ENCODE results near the gene SCN1A.
"Not testable (repeated sequence)": the region's sequence is repeated elsewhere in the genome, so short reads cannot be mapped to it uniquely, and the experiment has no call there.

The SCN1A gene

DNA sequence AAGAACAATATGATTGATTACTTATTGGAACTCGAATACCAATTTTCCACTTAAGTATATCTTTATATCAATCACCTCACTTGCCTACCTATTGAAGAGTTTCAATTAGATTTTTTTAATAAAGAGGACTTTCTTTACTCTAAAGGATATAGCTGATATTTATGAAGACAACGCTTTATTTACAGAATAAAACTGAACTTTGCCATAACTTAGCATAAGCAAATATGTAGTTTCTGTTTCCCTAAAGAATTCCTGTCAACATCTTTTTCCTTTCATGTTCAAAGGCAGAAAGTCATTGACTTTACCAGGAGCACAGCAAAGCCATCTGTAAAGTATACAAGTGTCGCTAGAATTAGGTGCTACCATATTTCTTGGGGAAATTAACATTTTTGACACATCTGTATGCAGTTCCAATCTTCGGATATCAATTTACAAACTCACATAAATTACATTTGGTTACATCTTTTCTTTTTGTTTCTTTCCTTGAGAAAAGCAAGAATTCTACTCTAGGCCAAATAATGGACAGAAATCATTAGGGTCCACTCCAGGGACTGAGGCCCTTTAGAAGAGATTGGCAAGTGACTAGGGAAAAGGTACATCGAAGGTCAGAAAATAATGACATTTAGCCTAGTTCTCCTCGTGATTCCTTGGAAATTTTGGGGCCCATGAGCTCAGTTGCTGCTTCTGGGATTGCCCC lies 7.5 kb upstream of the SCN1A start:
- no peak for DNase-seq (ENCODE audit: low spot score)

DNA sequence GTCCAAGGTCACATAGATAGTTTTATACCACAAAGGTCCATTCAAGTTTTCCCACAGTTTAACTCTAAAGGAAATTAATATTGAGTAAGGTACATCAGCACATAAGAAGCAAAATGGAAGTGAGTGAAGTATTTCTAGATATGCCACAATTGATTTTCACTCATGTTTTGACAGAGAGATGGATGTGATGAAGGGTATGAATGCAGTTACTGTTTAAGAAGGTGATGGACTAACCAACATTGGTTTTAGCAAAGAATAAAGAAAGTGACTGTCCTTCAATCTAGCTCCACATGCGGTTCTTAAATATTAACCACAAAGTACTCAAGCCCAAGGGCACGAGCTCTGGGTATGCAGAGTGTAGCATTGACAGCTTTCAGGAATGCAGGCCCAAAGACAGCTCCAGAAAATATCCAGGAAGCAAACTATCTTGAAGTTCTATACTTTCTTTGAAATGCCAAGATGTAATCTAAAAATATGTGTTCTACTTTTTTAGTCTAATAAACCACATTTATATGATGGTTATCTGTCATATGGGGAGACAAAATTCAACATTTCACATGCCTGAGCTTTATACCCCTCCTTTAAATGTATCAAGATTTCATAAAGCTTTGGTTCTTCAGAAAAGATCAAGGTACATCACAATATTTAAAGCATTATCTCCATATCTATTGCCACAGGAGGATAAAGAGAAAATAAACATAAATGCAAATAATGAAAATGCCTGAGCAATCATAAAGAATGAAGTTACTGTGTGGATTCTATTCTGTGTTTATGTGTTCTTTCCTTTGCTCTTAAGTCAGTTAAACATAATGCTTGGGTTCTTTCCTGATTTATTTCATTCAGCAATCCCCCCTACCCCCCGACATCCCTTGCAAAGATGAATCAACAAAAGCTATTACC lies 6.7 kb upstream of the SCN1A start:
- no peak for DNase-seq (ENCODE audit: low spot score)

DNA sequence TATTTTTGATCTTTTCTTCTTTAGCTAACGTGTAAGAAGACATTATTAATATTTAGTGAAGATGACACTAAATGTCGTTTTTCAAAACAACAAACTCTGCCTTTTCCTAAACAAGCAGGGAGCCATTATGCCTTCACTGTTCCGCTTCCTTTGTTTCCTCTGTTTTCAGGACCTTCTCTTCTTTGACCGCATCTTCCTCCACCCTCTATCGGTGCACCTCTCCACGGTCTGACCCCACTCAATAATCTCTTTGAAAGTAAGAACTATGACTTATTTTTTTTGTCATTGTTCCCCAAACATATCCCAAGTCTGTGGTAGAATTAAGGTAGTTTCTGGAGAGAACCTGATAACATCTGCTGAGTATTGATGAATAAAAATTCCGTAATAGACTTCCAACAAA lies 5.8 kb upstream of the SCN1A start:
- no peak for DNase-seq (ENCODE audit: low spot score)

DNA sequence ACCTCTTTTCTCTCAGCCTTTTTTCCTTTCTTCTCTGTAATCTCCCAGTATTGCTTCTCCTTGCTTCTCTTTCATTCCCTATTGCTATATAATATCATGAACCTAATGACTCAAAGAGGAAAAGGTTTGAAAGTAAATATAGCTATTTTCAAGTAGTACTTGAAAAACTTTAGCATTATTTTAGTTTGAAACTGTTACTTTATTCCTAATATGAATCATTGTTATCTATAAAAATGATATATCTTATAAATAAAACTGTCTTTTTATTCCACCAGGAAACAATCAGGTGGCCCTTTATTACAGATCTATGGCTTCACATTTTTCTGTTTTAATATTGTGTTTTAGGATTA lies 311 bp upstream of the SCN1A start:
- no peak for DNase-seq (ENCODE audit: low spot score)

DNA sequence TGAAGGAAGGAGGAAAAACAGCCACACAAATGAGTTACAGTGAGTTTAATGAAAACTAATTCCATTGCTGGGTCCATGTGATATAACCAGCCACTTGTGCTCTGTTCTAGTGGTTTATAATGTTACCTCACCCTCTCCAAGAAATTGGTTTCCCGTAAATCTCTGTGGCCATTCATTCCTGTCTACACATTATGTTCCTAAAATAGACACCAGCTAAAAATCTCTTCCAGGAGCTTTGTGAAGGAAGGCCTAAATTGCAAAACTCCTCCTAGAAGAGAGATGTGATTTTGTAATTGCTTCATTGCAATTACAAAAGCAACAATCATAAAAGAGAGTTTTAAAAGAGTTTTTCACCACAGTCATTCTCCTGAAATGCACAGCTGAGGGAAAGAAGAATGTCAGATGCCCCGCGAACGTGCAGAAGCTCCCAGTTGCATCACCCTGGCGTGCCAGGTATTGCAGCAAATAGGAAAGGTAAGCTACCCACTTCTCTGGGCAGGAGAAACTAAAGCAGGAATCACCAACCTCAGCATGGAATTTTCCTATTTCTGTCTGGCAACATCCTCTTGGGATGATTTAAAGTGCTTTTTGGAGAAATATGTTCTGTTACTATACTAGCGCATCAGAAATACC lies 1.7 kb downstream of the SCN1A start:
- DNase-seq (ENCODE audit: low spot score) = no peak

DNA sequence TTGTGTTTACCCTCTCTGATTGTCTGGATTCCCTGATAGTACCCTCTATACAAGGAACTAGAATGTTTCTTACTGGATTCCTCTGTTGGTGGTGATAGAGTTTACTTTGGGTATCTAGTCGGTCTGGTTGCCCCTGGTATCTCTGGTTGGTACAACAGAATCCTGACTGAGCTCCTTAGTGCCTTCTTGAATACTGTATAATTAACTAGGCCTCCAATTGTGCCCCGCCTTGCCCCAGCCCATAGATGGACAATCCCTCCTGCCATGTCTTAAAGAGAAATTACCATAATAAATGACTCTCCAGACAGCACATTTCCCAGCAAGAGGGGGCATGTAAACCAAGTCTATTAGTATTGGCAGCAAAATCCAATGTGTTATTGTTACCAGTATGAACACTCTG lies 2.3 kb downstream of the SCN1A start:
- no peak for DNase-seq (ENCODE audit: low spot score)

DNA sequence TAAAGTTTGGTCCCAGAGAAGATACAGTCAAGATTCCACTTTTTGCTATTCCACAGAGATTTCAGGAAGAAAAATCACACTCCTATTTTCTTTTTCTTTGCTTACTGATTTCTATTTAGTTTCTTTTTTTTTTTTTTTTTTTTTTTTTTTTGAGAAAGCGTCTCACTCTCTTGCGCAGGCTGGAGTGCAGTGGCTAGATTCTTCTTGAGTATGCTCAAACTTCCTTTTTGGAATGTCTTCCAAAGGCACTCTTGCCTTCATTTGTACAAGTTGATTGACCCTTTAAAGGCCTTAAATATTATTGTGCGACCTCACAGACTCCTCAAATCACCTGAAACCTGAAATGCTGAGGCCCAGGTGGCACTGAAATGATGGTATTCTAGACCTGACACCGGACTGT lies 9.6 kb downstream of the SCN1A start:
- DNase-seq (ENCODE audit: low spot score) = no peak

DNA sequence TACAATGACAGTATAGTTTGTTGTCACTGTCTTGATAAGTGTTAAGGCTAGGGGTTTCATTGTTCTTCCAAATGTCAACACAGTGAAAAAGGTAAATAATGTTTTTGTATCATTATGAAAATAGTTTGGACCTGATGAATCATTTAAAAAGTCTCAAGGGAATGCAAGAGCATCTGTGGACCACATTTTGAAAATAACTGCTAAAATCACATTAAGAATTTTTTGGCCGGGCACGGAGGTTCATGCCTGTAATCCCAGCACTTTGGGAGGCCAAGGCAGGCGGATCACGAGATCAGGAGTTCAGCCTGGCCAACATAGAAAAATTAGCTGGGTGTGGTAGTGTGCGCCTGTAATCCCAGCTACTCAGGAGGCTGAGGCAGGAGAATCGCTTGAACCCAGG lies 10.3 kb downstream of the SCN1A start:
- no peak for DNase-seq (ENCODE audit: low spot score)

DNA sequence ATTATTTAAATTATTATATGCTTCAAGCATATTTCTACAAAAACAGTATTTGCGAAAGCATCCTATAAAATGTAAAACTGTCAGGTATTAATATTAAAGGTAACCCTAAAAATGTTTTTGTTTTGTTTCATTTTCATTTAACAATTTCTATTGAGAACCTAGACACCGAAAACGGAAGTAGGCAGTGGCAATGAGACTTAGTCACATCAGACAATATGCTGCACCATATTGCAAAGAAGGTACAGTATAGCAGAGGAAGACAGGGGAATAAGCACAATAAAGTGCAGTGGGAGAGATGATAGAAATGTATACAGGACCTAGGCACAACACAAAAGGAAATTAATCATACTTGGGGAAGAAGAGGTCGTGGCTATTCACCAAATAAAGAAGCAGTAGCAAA lies 12.2 kb downstream of the SCN1A start:
- DNase-seq (ENCODE audit: low spot score) = no peak

DNA sequence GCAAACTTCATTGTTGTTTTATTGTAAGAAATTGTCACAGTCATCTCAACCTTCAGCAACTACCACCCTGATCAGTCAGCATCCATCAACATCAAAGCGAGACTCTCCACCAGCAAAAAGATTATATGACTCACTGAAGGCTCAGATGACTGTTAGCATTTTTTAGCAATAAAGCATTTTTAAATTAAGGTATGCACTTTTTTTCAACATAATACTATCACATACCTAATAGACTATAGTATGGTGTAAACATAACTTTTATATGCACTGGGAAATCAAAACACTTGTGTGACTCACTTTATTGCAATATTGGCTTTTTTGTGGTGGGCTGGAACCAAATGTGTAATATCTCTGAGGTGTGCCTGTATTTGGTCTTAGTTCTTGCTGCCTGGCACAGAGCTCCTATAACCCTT lies 15.6 kb downstream of the SCN1A start:
- DNase-seq (ENCODE audit: low spot score) = no peak

DNA sequence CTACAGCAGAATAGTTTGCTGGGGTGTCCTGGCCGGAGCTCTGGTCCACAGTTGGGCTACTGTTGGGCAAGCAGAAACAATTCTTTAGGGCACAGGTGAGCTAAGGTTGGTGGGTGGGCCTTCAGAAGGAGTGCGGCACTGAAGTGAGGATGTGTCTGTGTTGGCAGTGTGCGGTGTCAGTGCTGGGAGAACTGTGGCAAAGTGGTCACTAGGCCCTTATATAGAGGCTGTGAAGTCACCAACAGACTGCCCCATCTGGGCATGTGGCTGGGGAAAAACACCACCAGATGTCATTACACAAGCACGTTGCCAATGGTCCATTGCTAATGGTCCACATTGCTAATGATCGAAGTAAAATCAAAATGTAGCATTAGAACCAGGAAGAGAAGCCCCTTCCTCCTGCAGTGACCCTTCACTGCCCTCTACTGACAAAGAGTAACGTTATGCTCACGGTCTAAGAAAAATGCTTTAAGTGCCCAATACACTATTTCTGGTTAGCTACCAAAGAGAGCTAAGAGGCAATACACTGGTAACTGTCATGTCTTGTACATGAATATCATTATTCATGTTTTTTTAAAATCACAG lies 21.3 kb downstream of the SCN1A start:
- DNase-seq (ENCODE audit: low spot score) = peak; percentile 43

DNA sequence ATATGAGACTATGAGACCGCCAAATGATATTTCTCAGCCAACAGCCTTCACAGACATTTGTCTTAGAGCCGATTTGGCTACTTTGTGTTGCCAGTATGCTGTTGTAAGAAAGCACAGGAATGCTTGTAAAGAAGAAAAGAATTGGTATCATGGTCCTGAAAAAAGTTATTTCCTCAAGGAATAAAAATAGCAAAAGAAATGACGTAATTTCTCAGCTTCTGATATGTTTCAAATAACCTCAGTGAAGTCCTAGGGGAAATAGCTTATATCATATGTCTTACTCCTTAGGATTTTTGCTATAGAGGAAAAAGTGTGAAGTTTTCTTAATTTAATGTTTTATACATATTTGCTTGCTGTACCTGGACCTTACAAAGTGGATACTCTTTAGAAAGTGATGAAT lies 23.0 kb downstream of the SCN1A start:
- no peak for DNase-seq (ENCODE audit: low spot score)

DNA sequence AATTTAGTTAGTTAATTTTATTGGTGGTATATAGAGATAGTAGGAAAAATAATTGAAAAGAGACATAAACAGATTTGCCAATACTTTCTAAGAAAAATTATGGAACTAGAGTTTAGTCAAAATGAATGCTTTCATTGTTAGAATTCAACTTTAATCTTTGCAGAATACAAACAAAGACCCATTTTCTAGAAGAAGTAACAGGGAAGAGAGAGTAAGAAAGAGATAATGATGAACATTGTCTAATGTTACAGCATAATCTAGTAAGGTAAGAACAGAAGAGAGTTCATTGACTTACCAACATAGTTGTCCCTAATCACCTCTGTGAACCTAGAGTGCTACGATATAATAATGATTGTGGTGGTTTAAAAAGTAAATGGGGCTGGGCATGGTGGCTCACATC lies 23.7 kb downstream of the SCN1A start:
- DNase-seq (ENCODE audit: low spot score) = no peak

DNA sequence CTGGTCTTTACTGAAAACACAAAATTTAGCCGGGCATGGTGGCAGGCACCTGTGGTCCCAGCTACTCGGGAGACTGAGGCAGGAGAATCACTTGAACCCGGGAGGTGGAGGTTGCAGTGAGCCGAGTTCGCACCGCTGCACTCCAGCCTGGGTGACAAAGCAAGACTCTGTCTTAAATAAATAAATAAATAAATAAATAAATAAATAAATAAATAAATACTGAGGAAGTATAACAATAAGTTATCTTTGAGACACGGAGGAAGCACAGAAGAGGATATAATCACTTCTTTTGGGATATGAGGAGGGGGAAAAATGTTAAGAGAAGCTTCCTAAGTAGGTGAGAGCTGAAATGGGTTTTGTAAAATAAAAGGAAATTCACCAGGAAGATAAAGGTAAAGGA lies 24.5 kb downstream of the SCN1A start:
- not testable (repeated sequence) for DNase-seq (ENCODE audit: low spot score)

DNA sequence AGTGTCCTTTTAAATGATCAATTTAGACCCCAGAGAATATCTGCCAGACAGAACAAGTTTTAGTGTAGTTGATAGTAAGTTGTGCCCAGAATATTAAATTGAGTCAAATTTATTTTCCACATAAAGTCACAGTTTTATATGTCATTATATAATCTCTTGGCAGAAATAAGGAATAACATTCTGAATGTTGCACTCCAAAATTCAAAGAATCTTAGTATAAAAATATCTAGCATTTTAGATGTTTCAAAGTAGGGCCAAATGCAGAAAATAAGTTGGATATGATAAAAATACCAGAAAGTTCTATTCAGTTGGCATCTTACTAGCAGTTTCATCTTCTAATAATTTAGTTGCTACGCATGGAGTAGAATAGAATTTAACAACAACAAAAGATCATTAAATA lies 33.5 kb downstream of the SCN1A start:
- DNase-seq (ENCODE audit: low spot score) = no peak

DNA sequence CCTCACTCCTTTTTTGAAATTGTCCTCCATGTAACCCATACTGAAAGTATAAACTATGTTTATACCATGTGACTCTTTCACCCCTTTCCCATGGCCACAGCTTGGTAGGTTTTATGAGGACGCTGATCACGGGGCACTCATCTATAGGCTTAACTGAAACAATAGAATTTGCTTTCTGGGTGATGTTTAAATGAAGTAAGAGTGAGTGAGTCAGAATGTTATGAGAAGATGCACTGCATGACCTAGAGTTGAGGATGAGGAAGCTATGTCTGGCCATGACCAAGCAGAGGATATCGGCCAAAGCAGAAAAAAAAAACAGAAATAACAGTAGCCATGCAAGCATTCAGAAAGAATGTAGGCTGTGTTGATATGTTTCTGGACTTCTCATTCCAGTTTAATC lies 34.9 kb downstream of the SCN1A start:
- DNase-seq (ENCODE audit: low spot score) = no peak

DNA sequence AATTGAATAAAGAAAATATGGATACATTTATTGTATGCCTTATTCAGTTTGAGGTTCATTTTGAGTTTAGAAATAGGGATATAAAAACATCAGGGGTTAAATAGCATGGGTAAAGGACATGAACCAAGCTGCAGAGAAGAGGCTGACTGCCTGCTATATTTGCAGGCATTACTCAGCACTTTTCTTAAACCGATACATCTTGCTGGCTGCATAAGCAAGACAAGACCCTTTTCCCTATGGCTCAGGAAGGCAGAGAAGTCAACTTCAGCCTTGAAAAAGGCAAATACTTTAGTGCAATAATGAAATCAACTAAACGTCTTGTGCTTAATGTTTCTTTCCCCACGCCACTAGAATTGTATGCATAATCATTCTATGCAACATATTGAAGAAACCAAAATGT lies 36.4 kb downstream of the SCN1A start:
- no peak for DNase-seq (ENCODE audit: low spot score)

DNA sequence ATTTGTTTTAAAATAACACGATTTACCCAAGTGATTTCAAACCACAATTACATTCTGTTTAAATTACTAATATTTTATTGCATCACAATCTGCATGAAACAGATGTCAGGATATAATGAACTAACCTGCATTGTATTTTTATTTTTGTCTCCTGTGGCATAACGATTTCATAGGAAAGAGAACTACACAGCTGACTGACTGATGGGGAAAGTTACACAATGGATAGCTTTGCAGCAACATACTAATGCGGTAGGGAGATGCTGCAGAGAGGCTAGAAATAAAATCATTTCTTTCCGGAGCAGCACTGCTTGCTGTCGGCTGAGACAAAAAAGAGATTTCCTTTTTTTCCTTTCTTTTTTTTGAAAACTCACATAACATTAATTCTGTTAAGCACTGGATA lies 36.9 kb downstream of the SCN1A start:
- no peak for DNase-seq (ENCODE audit: low spot score)

DNA sequence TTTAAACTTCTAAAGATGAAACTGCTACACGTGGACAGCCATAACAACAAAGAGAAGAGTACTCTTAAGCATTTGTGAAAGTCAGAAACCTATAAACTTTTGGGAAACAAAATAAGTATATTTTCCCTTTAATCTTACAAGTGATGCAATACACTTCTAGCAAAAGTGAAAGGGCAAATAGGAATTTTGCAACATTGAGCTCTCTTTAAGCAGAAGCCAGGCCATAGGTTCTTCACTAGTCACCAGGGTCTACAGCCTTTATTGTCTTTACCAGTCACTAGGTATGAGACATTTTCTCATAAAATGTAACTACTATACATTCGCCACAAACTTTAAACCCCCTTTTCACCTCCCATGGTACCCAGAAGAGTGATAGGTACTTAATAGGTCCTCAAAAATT lies 37.5 kb downstream of the SCN1A start:
- no peak for DNase-seq (ENCODE audit: low spot score)

DNA sequence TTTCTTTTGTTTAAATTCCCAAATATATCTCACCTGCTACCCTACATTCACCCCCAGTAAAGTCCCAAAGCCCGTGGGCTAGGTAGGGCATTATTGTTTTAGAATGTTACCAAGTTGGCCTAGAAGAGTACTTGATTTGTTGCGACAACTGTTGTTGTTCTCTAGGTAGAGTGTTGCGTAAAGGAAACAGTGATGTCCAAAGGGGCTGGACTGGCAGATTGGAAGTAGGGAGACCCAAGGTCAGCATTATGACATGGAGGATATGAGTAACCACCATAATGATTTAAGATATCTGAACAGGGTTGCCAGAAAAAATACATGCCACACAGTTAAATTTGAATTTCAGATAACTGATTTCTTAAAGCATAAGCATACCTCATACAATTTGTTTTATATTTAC lies 39.2 kb downstream of the SCN1A start:
- no peak for DNase-seq (ENCODE audit: low spot score)

DNA sequence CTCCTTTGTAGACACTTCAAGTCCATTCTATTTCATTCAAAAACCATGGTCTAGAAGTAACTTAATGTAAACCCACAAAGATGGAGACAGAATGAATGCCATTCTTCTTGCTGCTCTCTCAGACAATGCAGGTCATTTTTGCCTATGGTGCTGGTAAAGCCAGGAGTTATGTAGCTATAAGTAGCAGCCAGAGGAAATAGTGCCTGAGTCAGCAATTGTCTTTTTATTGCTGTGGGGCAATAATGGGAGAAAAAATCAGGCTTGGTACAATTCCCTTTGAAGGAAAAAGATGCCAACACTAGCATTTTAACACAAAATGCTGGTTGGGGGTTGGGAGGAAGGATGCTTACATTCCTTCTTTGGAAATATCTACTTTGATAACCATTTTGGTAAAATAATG lies 43.5 kb downstream of the SCN1A start:
- no peak for DNase-seq (ENCODE audit: low spot score)

DNA sequence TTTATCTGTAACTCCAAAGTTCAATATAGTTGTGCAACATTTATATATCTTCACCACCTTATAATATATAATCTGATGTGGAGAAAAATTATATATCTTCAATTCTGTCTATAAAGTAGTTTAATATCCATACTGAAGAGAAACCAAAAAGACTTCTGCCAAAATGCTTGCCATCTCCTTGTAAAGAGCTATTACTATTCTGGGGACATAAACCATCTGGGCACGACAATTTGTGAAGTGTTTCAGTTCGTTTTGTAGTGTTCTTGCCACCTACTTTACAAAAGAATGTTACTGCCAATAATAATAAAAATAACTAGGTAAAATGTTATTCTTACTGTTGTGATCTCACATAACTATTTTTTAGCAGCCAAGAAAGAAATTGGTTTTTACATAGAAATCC lies 45.1 kb downstream of the SCN1A start:
- no peak for DNase-seq (ENCODE audit: low spot score)

DNA sequence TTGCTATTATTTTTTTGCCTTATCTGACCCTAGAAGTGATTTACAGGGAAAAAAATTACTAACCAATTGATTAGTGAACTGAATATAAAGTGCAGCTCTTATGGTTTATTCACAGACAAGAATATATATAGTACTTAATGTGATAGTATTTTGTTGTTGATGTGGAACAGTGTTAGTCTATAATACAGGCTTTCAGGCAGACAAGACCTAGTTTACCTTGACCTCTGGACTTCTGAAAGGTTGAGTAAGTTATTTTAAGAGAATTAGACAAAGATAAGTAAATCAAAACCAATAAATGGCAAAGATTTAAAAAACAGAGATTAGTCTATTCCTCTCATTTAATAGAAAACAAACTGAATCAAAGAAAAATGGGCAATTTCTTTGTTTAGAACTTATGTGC lies 46.0 kb downstream of the SCN1A start:
- no peak for DNase-seq (ENCODE audit: low spot score)

All from D341Med (cell line).